AG04449 (cell line): ENCODE data around the gene SMARCD1.

Source experiments
- CTCF ChIA-PET: fragments of 350-600 bp; formaldehyde crosslinking; extraction: SDS; loops from one replicate; lab custom pipeline; 2021; ENCODE audit warnings: antibody characterized with exemption; lab: Yijun Ruan, JAX
- POLR2A ChIA-PET: fragments of 400-600, 350-600 bp; formaldehyde crosslinking; extraction: SDS; loops from one replicate; lab custom pipeline; 2020; ENCODE audit warnings: antibody characterized with exemption, inconsistent platforms; lab: Yijun Ruan, JAX
- DNase-seq: peaks from one replicate; pipeline ENCODE4 v3.0.0-alpha.2; 2010; ENCODE audit warnings: low read depth, low spot score
- H3K4me3 ChIP-seq: 2 replicates; pipeline ENCODE4 v1.5.1; 2011; ENCODE audit warnings: low read depth, mild to moderate bottlenecking, control low read depth, low read length
- TF ChIP-seq, protein P1 (sequence below): IDR thresholded peaks from one replicate; pipeline ENCODE4 v1.5.1; 2011; ENCODE audit warnings: mild to moderate bottlenecking, moderate library complexity, low read length, control low read depth, inconsistent platforms; ENCODE audit not compliant: insufficient read depth; ENCODE audit errors: missing control alignments

SMARCD1 gene

DNA sequence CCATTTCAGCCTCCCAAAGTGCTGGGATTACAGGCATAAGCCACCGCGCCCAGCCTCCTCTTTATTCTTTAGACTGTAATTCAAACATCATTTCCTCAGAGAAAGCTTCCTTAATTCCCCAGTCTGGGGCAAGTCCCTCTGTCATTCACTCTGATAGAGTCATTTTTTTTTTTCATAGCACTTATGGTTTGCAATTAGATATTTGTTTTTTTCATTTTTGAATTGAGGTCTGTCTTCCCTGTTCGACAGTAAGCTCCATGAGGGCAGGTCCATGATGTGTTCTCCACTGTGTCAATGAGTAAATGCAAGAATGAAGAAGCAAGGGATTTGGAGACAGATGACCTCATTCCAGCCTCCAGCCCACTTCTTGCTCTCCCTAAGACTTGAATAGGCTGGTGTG, 15.6 kb upstream of the SMARCD1 start:
- H3K4me3 ChIP-seq: no peak overlapping the region
- ChIA-PET POLR2A (no interaction called here), CTCF (interaction anchor here (1.0 to 22.9 kb wide), 23 partner anchors 9 to 292 kb away, joined by 4 to 1042 read pairs (median 12); partner anchors contain the start of genes AQP5, AQP6, COX14 and RACGAP1)
- no peak for DNase-seq
- TF ChIP-seq, protein P1, sequence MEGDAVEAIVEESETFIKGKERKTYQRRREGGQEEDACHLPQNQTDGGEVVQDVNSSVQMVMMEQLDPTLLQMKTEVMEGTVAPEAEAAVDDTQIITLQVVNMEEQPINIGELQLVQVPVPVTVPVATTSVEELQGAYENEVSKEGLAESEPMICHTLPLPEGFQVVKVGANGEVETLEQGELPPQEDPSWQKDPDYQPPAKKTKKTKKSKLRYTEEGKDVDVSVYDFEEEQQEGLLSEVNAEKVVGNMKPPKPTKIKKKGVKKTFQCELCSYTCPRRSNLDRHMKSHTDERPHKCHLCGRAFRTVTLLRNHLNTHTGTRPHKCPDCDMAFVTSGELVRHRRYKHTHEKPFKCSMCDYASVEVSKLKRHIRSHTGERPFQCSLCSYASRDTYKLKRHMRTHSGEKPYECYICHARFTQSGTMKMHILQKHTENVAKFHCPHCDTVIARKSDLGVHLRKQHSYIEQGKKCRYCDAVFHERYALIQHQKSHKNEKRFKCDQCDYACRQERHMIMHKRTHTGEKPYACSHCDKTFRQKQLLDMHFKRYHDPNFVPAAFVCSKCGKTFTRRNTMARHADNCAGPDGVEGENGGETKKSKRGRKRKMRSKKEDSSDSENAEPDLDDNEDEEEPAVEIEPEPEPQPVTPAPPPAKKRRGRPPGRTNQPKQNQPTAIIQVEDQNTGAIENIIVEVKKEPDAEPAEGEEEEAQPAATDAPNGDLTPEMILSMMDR: no peak

DNA sequence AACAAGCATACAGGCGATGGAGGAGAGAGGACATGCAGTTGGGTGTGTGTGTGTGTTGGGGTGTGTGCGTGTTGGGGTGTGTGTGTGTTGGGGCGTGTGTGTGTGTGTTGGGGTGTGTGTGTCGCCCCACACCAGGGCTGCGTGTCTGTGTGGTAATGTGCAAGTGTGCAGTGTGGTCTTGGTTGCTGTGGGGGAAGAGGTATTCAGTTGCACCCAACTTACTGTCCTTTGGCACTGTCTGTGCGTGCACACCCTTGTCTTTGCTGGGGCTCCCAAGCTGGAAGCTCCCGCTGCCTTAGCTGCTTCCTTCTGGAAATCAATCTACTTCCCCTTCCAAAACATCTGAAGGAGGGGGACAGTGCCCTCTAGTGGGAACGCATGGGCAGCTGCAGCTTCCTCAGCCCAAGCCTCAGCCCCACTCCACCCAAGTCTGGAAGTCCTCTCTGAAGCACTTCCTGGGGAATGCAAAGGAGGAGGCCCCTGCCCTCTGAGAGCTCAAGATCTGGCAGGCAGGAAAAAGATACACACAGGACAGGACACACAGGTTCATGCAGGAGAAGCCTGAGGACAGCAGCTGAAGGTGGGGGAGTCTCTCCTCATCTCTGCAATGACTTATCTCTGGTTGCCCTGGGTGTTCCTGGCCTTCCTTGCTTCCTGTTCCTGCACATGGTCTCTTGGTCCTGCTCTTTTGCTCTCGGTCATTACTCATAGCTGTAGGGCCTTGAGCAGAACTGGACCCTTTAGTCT, 14.7 kb upstream of the SMARCD1 start:
- no peak overlapping the region for H3K4me3 ChIP-seq
- DNase-seq: no peak
- TF ChIP-seq, protein P1: peak; percentile 94
- ChIA-PET CTCF (interaction anchor here (0.7 to 22.9 kb wide), 45 partner anchors 9 to 717 kb away, joined by 3 to 1042 read pairs (median 6); partner anchors contain the start of genes AQP5, AQP6, COX14 and RACGAP1), POLR2A (interaction anchor here (0.6 to 0.9 kb wide), 3 partner anchors 17 to 630 kb away, joined by 3 to 4 read pairs (median 4); no protein-coding TSS in a partner anchor)

DNA sequence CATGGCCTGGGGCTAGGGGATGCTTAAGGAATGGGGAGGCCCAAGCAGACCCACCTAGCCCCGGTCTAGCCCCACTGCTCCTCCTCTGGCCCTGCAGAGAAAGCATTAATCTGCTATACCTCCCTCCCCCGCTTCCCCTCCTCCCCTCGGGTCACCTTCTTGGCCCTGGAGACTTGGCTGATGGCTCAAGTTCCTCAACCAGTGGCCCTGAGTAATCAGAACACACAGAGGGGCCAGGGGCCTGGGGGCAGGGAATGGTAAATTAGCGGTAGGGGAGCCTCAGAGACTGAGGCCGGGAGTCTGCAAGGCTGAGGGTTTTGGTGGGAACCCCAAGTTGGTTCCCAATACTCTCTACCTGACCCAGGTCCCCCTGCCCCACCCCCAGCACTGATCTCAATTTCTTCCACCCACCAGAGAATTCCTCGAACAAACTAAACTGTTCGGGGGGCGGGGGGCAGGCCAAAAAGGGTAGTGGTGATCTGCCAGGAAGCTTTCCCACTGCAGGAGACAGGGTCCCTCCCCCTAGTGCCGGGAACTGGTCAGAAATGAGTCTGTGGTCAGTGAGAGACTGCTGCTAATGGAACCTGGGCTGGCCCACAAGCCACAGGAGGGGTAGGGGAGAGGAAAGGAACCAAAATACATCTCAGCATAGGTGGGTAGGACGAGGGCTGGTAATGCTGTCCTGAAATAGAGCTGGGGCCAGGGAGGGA, 12.8 kb upstream of the SMARCD1 start:
- no peak overlapping the region for H3K4me3 ChIP-seq
- ChIA-PET CTCF (interaction anchor here (1.2 to 22.9 kb wide), 10 partner anchors 13 to 206 kb away, joined by 3 to 1042 read pairs (median 42); partner anchors contain the start of genes AQP5, AQP6, COX14 and SMARCD1), POLR2A (no interaction called here)
- no peak for DNase-seq
- TF ChIP-seq, protein P1: no peak

DNA sequence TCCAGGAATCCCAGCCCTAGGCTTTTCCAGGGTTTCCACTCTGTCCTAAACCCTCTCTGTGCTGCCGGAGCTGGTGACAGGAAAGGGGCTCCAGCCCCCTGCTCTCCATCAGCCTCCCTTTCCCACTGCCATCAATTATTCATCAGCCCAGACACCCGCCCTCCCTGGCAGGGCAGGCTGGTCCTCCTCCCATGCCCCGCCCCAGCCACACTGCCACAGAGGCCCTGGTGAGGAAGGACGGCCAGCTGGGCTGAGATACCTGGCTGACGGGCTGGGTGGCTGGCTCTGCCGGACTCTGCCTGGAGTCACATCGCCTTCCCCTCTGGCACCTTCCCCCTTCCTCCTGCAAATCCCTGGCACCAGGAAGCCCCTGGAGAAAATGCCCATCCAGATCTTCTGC, 11.9 kb upstream of the SMARCD1 start:
- TF ChIP-seq, protein P1: no peak
- no peak overlapping the region for H3K4me3 ChIP-seq
- CTCF ChIA-PET: interaction anchor here (1.2 to 22.9 kb wide), 10 partner anchors 11 to 241 kb away, joined by 3 to 1042 read pairs (median 15); partner anchors contain the start of genes AQP5, AQP6, COX14 and SMARCD1
- DNase-seq: no peak
- POLR2A ChIA-PET: no interaction called here

DNA sequence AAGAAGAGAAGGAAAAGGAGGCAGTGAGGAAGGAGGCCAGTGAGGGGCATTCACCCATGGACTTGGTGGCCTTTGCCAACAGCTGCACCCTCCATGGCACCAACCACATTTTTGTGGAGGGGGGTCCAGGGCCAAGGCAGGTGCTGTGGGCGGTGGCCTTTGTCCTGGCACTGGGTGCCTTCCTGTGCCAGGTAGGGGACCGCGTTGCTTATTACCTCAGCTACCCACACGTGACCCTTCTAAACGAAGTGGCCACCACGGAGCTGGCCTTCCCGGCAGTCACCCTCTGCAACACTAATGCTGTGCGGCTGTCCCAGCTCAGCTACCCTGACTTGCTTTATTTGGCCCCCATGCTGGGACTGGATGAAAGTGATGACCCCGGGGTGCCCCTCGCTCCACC, 11.4 kb upstream of the SMARCD1 start:
- POLR2A ChIA-PET: no interaction called here
- DNase-seq: no peak
- CTCF ChIA-PET: interaction anchor here (1.0 to 22.9 kb wide), 17 partner anchors 7 to 241 kb away, joined by 3 to 1042 read pairs (median 9); partner anchors contain the start of genes AQP5, AQP6, COX14 and SMARCD1
- H3K4me3 ChIP-seq: no peak overlapping the region
- TF ChIP-seq, protein P1: no peak
